ENCODE measurements around the gene OR10P1. TPM values are rescaled to one million over a fixed set of nuclear protein-coding genes. Genes with fewer than 3 reads are reported as not detected.

The OR10P1 gene
- total and polyA plus RNA-seq, 2 donors (not counting 1 experiment from before 2014, with no cell fraction given): not detected

GRCh38 chr12:55676707-55677106, 40.0 kb downstream of the OR10P1 start:
- no peak for ATAC-seq (ENCODE audit: low read depth)
- intact Hi-C loops (cut with micrococcal nuclease): no loop called here
- Histone ChIP-seq H3K79me2 (ENCODE audit: control insufficient read depth, insufficient read depth, low read length) (no peaks in the 10 kb centered on the region), H2AFZ (ENCODE audit: insufficient read depth, low read depth, low read length, poor library complexity, severe bottlenecking) (no peak overlapping the region), H3K27ac (ENCODE audit: low read length in 2 of 2) (no peak overlapping the region), H3K4me1 (ENCODE audit: control insufficient read depth in 2 of 2, insufficient read depth in 2 of 2, low read length in 2 of 2) (peaks cover 33% of the 10 kb centered on the region in 2 donors), H4K20me1 (ENCODE audit: control insufficient read depth, insufficient read depth, low read length, poor library complexity, severe bottlenecking) (no peaks in the 10 kb centered on the region), H3K4me3 (ENCODE audit: control extremely low read depth in 1 of 5, extremely low read depth in 1 of 5, insufficient read depth in 1 of 5, low read depth in 2 of 5, low read length in 4 of 5) (no peak overlapping the region), H3K36me3 (replicated peaks in 1 of 2; ENCODE audit: control extremely low read depth in 1 of 2, control insufficient read depth in 1 of 2, extremely low read depth in 1 of 2, insufficient read depth in 2 of 2, low read length in 1 of 2) (no peaks in the 10 kb centered on the region), H3K9me3 (ENCODE audit: control extremely low read depth in 1 of 3, control insufficient read depth in 2 of 3, insufficient read depth in 1 of 3, low read length in 2 of 3) (no peaks in the 10 kb centered on the region), H3K9ac (ENCODE audit: low read length) (no peak overlapping the region), H3K4me2 (replicated peaks; ENCODE audit: low read depth, low read length, poor library complexity, severe bottlenecking) (no peak overlapping the region), H3K27me3 (replicated peaks in 1 of 4; ENCODE audit: control extremely low read depth in 1 of 4, control insufficient read depth in 3 of 4, insufficient read depth in 4 of 4, low read length in 3 of 4) (no peaks in the 10 kb centered on the region)
- Mint-ChIP-seq H3K4me1 (peaks cover 34% of the 10 kb centered on the region), H3K4me3 (no peak overlapping the region), H3K27me3 (no peaks in the 10 kb centered on the region), H3K9me3 (ENCODE audit: insufficient read depth) (no peaks in the 10 kb centered on the region), H3K27ac (no peak overlapping the region)
- ChIA-PET CTCF (interaction anchor here (1.5 kb wide), 1 partner anchor 20 kb away, joined by 5 read pairs; no protein-coding TSS in a partner anchor), POLR2A (no interaction called here)
- 90% methylated on average over 2 of the region's 6 CpGs for WGBS (ENCODE audit: insufficient coverage)
- no peak for TF ChIP-seq CTCF (IDR thresholded peaks at IDR 0.05)
- TF ChIP-seq EZH2 (IDR thresholded peaks at IDR 0.05; ENCODE audit: borderline replicate concordance, insufficient read depth, low read depth, low read length, poor library complexity, severe bottlenecking): no peak
- DNase-seq: no peak

DNA sequence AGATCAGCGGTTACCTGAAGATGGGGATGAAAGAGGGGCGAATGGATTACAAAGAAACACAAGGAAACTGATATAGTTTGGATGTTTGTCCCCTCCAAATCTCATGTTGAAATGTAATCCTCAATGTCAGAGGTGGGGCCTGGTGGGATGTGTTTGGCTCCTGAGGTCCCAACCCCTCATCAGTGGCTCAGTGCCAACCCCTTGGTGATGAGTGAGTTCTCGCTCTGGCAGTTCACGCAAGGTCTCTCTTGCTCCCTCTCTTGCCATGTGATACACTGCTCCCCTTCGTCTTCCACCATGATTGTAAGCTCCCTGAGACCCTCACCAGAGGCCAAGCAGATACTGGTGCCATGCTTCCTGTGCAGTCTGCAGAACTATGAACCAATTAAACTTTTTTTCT, 43.0 kb downstream of the OR10P1 start:
- Mint-ChIP-seq H3K4me1 (peaks cover 34% of the 10 kb centered on the region), H3K27ac (no peak overlapping the region), H3K9me3 (ENCODE audit: insufficient read depth) (no peaks in the 10 kb centered on the region), H3K27me3 (no peaks in the 10 kb centered on the region), H3K4me3 (no peak overlapping the region)
- CTCF ChIA-PET: no interaction called here
- H3K79me2 ChIP-seq (ENCODE audit: control insufficient read depth, insufficient read depth, low read length): no peaks in the 10 kb centered on the region
- no peak overlapping the region for H3K4me2 ChIP-seq (replicated peaks; ENCODE audit: low read depth, low read length, poor library complexity, severe bottlenecking)
- TF ChIP-seq EZH2 (IDR thresholded peaks at IDR 0.05; ENCODE audit: borderline replicate concordance, insufficient read depth, low read depth, low read length, poor library complexity, severe bottlenecking): no peak
- TF ChIP-seq CTCF (IDR thresholded peaks at IDR 0.05): no peak
- POLR2A ChIA-PET: no interaction called here
- no peaks in the 10 kb centered on the region for H3K36me3 ChIP-seq (replicated peaks in 1 of 2; ENCODE audit: control extremely low read depth in 1 of 2, control insufficient read depth in 1 of 2, extremely low read depth in 1 of 2, insufficient read depth in 2 of 2, low read length in 1 of 2)
- H3K4me3 ChIP-seq (ENCODE audit: control extremely low read depth in 1 of 5, extremely low read depth in 1 of 5, insufficient read depth in 1 of 5, low read depth in 2 of 5, low read length in 4 of 5): no peak overlapping the region
- H3K9me3 ChIP-seq (ENCODE audit: control extremely low read depth in 1 of 3, control insufficient read depth in 2 of 3, insufficient read depth in 1 of 3, low read length in 2 of 3): no peaks in the 10 kb centered on the region
- H2AFZ ChIP-seq (ENCODE audit: insufficient read depth, low read depth, low read length, poor library complexity, severe bottlenecking): no peak overlapping the region
- no peaks in the 10 kb centered on the region for H4K20me1 ChIP-seq (ENCODE audit: control insufficient read depth, insufficient read depth, low read length, poor library complexity, severe bottlenecking)
- ATAC-seq (ENCODE audit: low read depth): no peak
- no peak for DNase-seq
- no peak overlapping the region for H3K27ac ChIP-seq (ENCODE audit: low read length in 2 of 2)
- WGBS (ENCODE audit: insufficient coverage): 96% methylated on average over 4 of the region's 5 CpGs
- H3K9ac ChIP-seq (ENCODE audit: low read length): no peak overlapping the region
- no peaks in the 10 kb centered on the region for H3K27me3 ChIP-seq (replicated peaks in 1 of 4; ENCODE audit: control extremely low read depth in 1 of 4, control insufficient read depth in 3 of 4, insufficient read depth in 4 of 4, low read length in 3 of 4)
- intact Hi-C loops (cut with micrococcal nuclease): no loop called here
- peaks cover 26 to 36% of the 10 kb centered on the region in 2 donors for H3K4me1 ChIP-seq (ENCODE audit: control insufficient read depth in 2 of 2, insufficient read depth in 2 of 2, low read length in 2 of 2)
